Measurements from ENCODE around the gene PDE4B.

DNA sequence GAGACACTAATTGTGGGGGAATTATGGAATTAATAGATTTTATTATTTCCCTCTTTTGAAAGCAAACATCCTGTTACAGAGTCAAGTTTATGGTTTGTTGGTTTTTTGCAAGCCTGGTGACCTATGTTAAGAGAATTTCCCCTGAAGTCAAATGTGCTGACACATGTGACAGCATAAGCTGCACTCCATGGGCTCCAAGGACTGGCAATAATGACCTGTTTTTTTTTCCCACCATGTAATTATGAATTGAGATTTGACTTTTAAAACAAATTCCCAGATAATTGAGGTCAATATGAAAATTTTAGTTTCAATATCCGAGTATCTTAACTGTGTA lies 498.8 kb downstream of the PDE4B start:
- TF ChIP-seq, protein P1, sequence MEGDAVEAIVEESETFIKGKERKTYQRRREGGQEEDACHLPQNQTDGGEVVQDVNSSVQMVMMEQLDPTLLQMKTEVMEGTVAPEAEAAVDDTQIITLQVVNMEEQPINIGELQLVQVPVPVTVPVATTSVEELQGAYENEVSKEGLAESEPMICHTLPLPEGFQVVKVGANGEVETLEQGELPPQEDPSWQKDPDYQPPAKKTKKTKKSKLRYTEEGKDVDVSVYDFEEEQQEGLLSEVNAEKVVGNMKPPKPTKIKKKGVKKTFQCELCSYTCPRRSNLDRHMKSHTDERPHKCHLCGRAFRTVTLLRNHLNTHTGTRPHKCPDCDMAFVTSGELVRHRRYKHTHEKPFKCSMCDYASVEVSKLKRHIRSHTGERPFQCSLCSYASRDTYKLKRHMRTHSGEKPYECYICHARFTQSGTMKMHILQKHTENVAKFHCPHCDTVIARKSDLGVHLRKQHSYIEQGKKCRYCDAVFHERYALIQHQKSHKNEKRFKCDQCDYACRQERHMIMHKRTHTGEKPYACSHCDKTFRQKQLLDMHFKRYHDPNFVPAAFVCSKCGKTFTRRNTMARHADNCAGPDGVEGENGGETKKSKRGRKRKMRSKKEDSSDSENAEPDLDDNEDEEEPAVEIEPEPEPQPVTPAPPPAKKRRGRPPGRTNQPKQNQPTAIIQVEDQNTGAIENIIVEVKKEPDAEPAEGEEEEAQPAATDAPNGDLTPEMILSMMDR (IDR thresholded peaks at IDR 0.05; ENCODE audit: poor library complexity, severe bottlenecking), result no peak
- no peak for TF ChIP-seq RAD21 (conservative IDR thresholded peaks at IDR 0.05)
- TF ChIP-seq POLR2AphosphoS5 (IDR thresholded peaks at IDR 0.05), result no peak
- no peak for TF ChIP-seq EZH2 (IDR thresholded peaks at IDR 0.05; ENCODE audit: borderline replicate concordance, insufficient read depth, low read length, poor library complexity, severe bottlenecking)
- TF ChIP-seq, protein P2, sequence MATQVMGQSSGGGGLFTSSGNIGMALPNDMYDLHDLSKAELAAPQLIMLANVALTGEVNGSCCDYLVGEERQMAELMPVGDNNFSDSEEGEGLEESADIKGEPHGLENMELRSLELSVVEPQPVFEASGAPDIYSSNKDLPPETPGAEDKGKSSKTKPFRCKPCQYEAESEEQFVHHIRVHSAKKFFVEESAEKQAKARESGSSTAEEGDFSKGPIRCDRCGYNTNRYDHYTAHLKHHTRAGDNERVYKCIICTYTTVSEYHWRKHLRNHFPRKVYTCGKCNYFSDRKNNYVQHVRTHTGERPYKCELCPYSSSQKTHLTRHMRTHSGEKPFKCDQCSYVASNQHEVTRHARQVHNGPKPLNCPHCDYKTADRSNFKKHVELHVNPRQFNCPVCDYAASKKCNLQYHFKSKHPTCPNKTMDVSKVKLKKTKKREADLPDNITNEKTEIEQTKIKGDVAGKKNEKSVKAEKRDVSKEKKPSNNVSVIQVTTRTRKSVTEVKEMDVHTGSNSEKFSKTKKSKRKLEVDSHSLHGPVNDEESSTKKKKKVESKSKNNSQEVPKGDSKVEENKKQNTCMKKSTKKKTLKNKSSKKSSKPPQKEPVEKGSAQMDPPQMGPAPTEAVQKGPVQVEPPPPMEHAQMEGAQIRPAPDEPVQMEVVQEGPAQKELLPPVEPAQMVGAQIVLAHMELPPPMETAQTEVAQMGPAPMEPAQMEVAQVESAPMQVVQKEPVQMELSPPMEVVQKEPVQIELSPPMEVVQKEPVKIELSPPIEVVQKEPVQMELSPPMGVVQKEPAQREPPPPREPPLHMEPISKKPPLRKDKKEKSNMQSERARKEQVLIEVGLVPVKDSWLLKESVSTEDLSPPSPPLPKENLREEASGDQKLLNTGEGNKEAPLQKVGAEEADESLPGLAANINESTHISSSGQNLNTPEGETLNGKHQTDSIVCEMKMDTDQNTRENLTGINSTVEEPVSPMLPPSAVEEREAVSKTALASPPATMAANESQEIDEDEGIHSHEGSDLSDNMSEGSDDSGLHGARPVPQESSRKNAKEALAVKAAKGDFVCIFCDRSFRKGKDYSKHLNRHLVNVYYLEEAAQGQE (IDR thresholded peaks at IDR 0.05; ENCODE audit: borderline replicate concordance), result no peak
- TF ChIP-seq EP300 (conservative IDR thresholded peaks at IDR 0.05; ENCODE audit: poor library complexity, severe bottlenecking), result no peak

All from neural cell (in vitro differentiated cells).